AG04450 (cell line): Measurements from ENCODE around the gene CECR2. TPM values are rescaled to one million over a fixed set of nuclear protein-coding genes. Genes with fewer than 3 reads are reported as not detected.

ENCODE experiments used
- CTCF ChIA-PET: fragments of 300-600, 350-600 bp; formaldehyde crosslinking; extraction: SDS; loops from one replicate; lab custom pipeline; 2022; ENCODE audit warnings: antibody characterized with exemption, inconsistent platforms; lab: Charles Lee
- POLR2A ChIA-PET: fragments of 350-600 bp; formaldehyde crosslinking; extraction: SDS; loops from one replicate; lab custom pipeline; 2021; ENCODE audit warnings: antibody characterized with exemption, inconsistent platforms; lab: Yijun Ruan, JAX
- DNase-seq: peaks from one replicate; pipeline ENCODE4 v3.0.0-alpha.2; 2011; ENCODE audit warnings: low read depth, low spot score
- H3K27ac ChIP-seq: one replicate; pipeline ENCODE4 v1.5.1; 2012; ENCODE audit warnings: low read depth, low read length, control low read depth
- H3K27me3 ChIP-seq: one replicate; pipeline ENCODE4 v1.6.0; 2012; ENCODE audit warnings: low read length; ENCODE audit not compliant: control insufficient read depth, insufficient read depth
- H3K4me3 ChIP-seq: 2 replicates; pipeline ENCODE4 v1.5.1; 2011; ENCODE audit warnings: mild to moderate bottlenecking, low read depth, low read length, control low read depth
- H3K9me3 ChIP-seq: 2 replicates; pipeline ENCODE4 v1.5.1; 2012; ENCODE audit warnings: low read length; ENCODE audit not compliant: control insufficient read depth, insufficient read depth
- CTCF ChIP-seq: IDR thresholded peaks from 2 replicates; pipeline ENCODE4 v1.5.1; 2011; ENCODE audit warnings: low read depth, low read length, control low read depth, inconsistent platforms
- polyA minus RNA-seq: library from RNA; depleted of rRNA, polyadenylated mRNA; stranded (reverse); fragments of >200 nt; gene quantifications from 2 replicates; pipeline ENCODE4 v1.2.3, GENCODE V29; 2011; rRNA and poly(A)+ RNA removed
- polyA plus RNA-seq: library from polyadenylated mRNA; depleted of rRNA; stranded (reverse); fragments of >200 nt; gene quantifications from 2 replicates; pipeline ENCODE4 v1.2.3, GENCODE V29; 2011; rRNA removed

Gene CECR2
- polyA plus RNA-seq: not detected in 2 replicates
- polyA minus RNA-seq: not detected in 2 replicates

DNA sequence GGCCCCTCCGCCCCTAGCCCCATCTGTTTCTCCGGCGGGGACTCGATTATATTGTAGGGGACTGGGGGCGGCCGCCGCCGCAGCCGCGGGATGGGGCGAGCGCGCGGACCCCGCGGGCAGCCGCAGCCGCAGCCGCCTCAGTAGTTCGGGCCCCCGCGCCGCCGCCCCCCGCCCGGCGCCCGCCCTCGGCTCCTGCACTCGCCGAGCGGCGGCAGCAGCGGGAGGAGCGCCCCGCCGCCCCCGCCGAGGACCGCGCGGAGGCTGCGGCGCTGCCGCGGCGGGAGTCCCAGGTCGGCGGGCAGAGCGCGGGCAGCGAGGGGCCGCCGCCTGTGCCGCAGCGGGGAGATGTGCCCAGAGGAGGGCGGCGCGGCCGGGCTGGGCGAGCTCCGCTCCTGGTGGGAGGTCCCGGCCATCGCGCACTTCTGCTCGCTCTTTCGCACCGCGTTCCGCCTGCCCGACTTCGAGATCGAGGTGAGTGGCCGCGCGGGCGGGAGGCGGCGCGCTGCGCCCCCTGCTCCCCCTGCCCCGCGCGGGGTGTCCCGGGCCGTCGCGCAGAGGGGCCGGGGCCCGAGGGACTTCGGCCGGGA lies at the start of gene CECR2:
TSS of gene CECR2 (plus strand) at position 22 of the 587 bp plus-strand sequence. CDS start at position 346, 324 bp downstream.
- no peak for TF ChIP-seq CTCF
- Histone ChIP-seq H3K27me3 (peaks cover 50% of the 10 kb centered on the region), H3K27ac (no peak within 1 kb of the TSS)

GRCh38 chr22:17319546-17319945 lies 49.7 kb upstream of the CECR2 start:
- ChIA-PET POLR2A (interaction anchor here (0.6 kb wide), 1 partner anchor 245 kb away, joined by 3 read pairs; no protein-coding TSS in a partner anchor), CTCF (interaction anchor here (0.9 to 1.1 kb wide), 2 partner anchors 182 to 261 kb away, joined by 3 read pairs; no protein-coding TSS in a partner anchor)
- Histone ChIP-seq H3K27ac (no peak overlapping the region), H3K9me3 (no peaks in the 10 kb centered on the region), H3K4me3 (no peak overlapping the region), H3K27me3 (peaks cover 3% of the 10 kb centered on the region)
- no peak for DNase-seq
- TF ChIP-seq CTCF: no peak

More for the DNA sequence above, at the start of gene CECR2:
- CTCF ChIA-PET: no interaction called here
- POLR2A ChIA-PET: no interaction called here
- Histone ChIP-seq H3K9me3 (no peaks in the 10 kb centered on the region), H3K4me3 (no peak within 1 kb of the TSS)
- DNase-seq: no peak

GRCh38 chr22:17322511-17322910 lies 46.7 kb upstream of the CECR2 start:
- ChIA-PET CTCF (no interaction called here), POLR2A (no interaction called here)
- no peak for TF ChIP-seq CTCF
- H3K9me3 ChIP-seq: no peaks in the 10 kb centered on the region
- DNase-seq: no peak
- no peak overlapping the region for H3K4me3 ChIP-seq
- H3K27ac ChIP-seq: no peak overlapping the region
- H3K27me3 ChIP-seq: peaks cover 3% of the 10 kb centered on the region

GRCh38 chr22:17331690-17332089 lies 37.6 kb upstream of the CECR2 start:
- ChIA-PET CTCF (no interaction called here), POLR2A (no interaction called here)
- no peak for TF ChIP-seq CTCF
- Histone ChIP-seq H3K27ac (no peak overlapping the region), H3K4me3 (no peak overlapping the region), H3K27me3 (no peaks in the 10 kb centered on the region), H3K9me3 (no peaks in the 10 kb centered on the region; the same call in 1 of the 2 replicates)
- DNase-seq: no peak

DNA sequence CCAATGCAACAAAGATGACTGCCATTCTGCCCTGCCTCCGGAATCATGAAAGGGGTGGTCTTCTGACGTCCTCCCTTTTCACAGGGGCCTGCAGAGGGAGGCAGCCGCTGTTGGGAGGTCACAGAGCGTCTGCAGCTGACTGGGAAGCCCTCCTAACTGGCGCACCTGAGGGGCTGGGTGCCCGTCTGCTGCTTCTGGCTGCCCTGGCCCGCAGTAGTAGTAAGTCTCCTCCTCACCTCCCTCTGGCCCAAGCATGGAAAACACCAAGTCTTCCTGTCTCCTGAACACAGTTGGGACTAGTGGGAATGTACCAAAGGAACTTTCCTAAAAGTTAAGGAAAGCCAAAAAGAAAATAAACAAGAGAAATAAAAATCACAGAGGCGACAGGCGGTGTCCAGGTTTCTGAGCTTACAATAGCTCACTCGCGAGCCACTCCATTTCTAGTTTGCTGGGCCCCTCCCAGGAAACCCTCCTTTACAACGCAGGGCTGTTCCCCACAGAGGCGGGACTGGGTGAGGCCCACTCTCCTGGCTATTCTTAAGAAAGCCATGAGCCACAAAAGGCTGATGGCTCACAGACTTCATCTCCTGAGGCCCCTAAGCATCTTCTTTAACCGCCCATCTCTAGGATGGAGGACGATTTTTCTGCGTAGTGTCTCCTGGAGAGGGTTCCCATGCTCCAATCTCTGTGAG lies 37.0 kb upstream of the CECR2 start:
- Histone ChIP-seq H3K27ac (no peak overlapping the region), H3K9me3 (no peaks in the 10 kb centered on the region; the same call in 1 of the 2 replicates), H3K4me3 (no peak overlapping the region), H3K27me3 (no peaks in the 10 kb centered on the region)
- no peak for DNase-seq
- TF ChIP-seq CTCF: no peak
- POLR2A ChIA-PET: no interaction called here
- CTCF ChIA-PET: no interaction called here
